SJSA1 (cell line): ENCODE data around the gene SOAT2. TPM values are rescaled to one million over a fixed set of nuclear protein-coding genes. Genes with fewer than 3 reads are reported as not detected.

Experiments
- DNase-seq, 2 experiments: peaks; one replicate each; pipeline ENCODE4 v3.0.0-alpha.2; 2015 to 2020; ENCODE audit warnings: low spot score in 2 of 2, low read depth in 1 of 2
- H3K27ac ChIP-seq: fragments of 250-450 bp; sonication (Bioruptor Pico); 2 replicates; pipeline ENCODE4 v1.5.1; 2020; ENCODE audit warnings: mild to moderate bottlenecking, moderate library complexity
- H3K27me3 ChIP-seq: fragments of 250-450 bp; sonication (Bioruptor Pico); replicated peaks from 2 replicates; pipeline ENCODE4 v1.5.1; 2020; ENCODE audit warnings: mild to moderate bottlenecking, moderate library complexity
- H3K36me3 ChIP-seq: fragments of 250-450 bp; sonication (Bioruptor Pico); 2 replicates; pipeline ENCODE4 v1.5.1; 2020; ENCODE audit warnings: mild to moderate bottlenecking
- H3K4me1 ChIP-seq: fragments of 250-450 bp; sonication (Bioruptor Pico); replicated peaks from 2 replicates; pipeline ENCODE4 v1.6.1; 2021; ENCODE audit warnings: mild to moderate bottlenecking
- H3K4me3 ChIP-seq: fragments of 250-450 bp; sonication (Bioruptor Pico); 2 replicates; pipeline ENCODE4 v1.5.1; 2020; ENCODE audit warnings: mild to moderate bottlenecking
- H3K9me3 ChIP-seq: fragments of 250-450 bp; sonication (Bioruptor Pico); replicated peaks from 2 replicates; pipeline ENCODE4 v1.5.1; 2020; ENCODE audit warnings: mild to moderate bottlenecking
- total RNA-seq: library from RNA; depleted of rRNA; stranded (reverse); fragments of >200 nt; shearing (Covaris generic); gene quantifications from 2 replicates; pipeline ENCODE4 v1.2.3, GENCODE V29; 2014; rRNA removed

SOAT2 gene
- total RNA-seq, 1 experiment from 2014 or later, result not detected

- Histone ChIP-seq H3K36me3 (no peaks in the 10 kb centered on the region), H3K4me3 (no peak overlapping the region), H3K9me3 (no peaks in the 10 kb centered on the region), H3K4me1 (peaks cover 4% of the 10 kb centered on the region; the same call in 1 of the 2 replicates), H3K27me3 (no peaks in the 10 kb centered on the region), H3K27ac (no peak overlapping the region)
- DNase-seq, result no peak
Observed at GRCh38 chr12:53171725-53172329, 68.5 kb downstream of the SOAT2 start.

GRCh38 chr12:53172352-53172751 lies 69.1 kb downstream of the SOAT2 start:
- H3K36me3 ChIP-seq, result no peaks in the 10 kb centered on the region
- no peak for DNase-seq
- H3K4me3 ChIP-seq, result no peak overlapping the region
- H3K27me3 ChIP-seq, result no peaks in the 10 kb centered on the region
- H3K27ac ChIP-seq, result no peak overlapping the region
- no peaks in the 10 kb centered on the region for H3K9me3 ChIP-seq
- 0 out of 2 replicates have a peak, but pooled peaks cover 3% of the 10 kb centered on the region for H3K4me1 ChIP-seq

- DNase-seq, result no peak
- Histone ChIP-seq H3K4me1 (0 out of 2 replicates have a peak, but pooled peaks cover 3% of the 10 kb centered on the region), H3K36me3 (no peaks in the 10 kb centered on the region), H3K9me3 (no peaks in the 10 kb centered on the region), H3K27me3 (no peaks in the 10 kb centered on the region), H3K4me3 (no peak overlapping the region), H3K27ac (no peak overlapping the region)
Observed at GRCh38 chr12:53173085-53173715, 69.9 kb downstream of the SOAT2 start.

Other genes starting within 250 kb of the SOAT2 start
- 2.8 and 7.0 TPM in 2 replicates for gene KRT8, start 198.4 kb upstream of the SOAT2 start, total RNA-seq
- gene KRT18, start 154.4 kb upstream of the SOAT2 start, total RNA-seq, result 63.9 and 81.8 TPM in 2 replicates
- gene EIF4B, start 97.0 kb upstream of the SOAT2 start, total RNA-seq, result 263 and 304 TPM in 2 replicates
- 8.8 and 18.4 TPM in 2 replicates for gene TNS2, start 53.4 kb upstream of the SOAT2 start, total RNA-seq
- 18.3 and 18.6 TPM in 2 replicates for gene SPRYD3, start 24.1 kb upstream of the SOAT2 start, total RNA-seq
- 58.0 and 64.5 TPM in 2 replicates for gene IGFBP6, start 5.8 kb upstream of the SOAT2 start, total RNA-seq
- gene ZNF740, start 77.2 kb downstream of the SOAT2 start, total RNA-seq, result 2.1 and 6.8 TPM in 2 replicates
- gene CSAD, start 77.4 kb downstream of the SOAT2 start, total RNA-seq, result 2.5 and 7.5 TPM in 2 replicates
- 0.45 TPM in 1 of 2 replicates, not detected in the other for gene ITGB7, start 103.8 kb downstream of the SOAT2 start, total RNA-seq
- 13.5 and 13.6 TPM in 2 replicates for gene RARG, start 128.7 kb downstream of the SOAT2 start, total RNA-seq
- 20.2 and 28.0 TPM in 2 replicates for gene ESPL1, start 164.8 kb downstream of the SOAT2 start, total RNA-seq
- gene PFDN5, start 192.1 kb downstream of the SOAT2 start, total RNA-seq, result 450 and 523 TPM in 2 replicates
- 40.6 and 45.1 TPM in 2 replicates for gene MYG1, start 196.2 kb downstream of the SOAT2 start, total RNA-seq
- gene AAAS, start 218.1 kb downstream of the SOAT2 start, total RNA-seq, result 51.8 and 52.0 TPM in 2 replicates
- gene SP7, start 232.9 kb downstream of the SOAT2 start, total RNA-seq, result not detected in 2 replicates